ENCODE measurements around the gene ZNF407. TPM values are rescaled to one million over a fixed set of nuclear protein-coding genes. Genes with fewer than 3 reads are reported as not detected.

Gene ZNF407
- total RNA-seq, 1 donor from 2014 or later = 14.2 TPM

DNA sequence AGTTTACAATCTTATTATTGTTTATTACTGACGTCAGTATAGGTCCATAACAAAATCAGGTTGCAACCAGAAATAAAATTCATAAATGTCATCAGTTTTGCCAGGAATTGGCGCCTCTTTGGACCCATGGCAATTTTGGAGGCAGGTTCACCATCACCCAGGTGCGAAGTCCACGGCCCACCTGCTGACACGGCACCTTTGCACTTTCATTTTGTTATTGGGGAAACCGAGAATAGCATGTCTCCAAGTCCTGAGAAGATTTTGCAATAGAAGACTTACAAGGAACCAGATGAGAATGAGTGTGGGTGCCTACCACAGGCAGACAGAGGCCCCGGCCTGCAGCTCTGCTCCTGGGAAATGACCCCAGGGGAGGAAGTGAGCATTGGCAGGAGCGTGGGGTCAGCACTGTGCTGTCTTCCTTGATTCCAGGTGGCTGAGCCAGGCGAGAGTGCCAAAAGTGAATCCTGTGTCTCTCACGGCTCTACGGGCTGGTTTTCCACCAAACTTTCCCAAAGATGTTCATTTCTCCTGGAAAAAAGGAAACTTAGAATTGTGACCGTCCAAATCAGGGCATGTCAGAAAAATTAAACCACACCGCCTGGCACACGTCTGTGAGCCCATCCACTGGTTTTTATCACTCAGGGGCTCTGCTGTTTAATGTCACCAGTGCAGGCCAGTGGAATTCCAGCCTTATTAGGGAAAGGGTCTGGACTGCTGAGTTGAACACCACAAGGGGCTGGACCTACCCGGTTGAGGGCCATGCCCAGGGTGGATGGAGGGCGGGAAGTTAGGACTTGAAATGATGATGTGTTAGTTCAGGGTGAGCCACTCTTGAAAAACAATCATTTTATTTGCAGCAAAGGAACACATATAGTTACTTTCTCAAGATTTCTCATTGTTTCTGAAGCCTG lies 514.8 kb downstream of the ZNF407 start:
- no peaks in the 10 kb centered on the region for H3K9me3 Mint-ChIP-seq (ENCODE audit: unreplicated experiment)
- H3K27me3 Mint-ChIP-seq (ENCODE audit: unreplicated experiment) = peaks cover 2% of the 10 kb centered on the region
- no peak overlapping the region for H3K4me3 Mint-ChIP-seq (ENCODE audit: unreplicated experiment)
- no peaks in the 10 kb centered on the region for H3K36me3 Mint-ChIP-seq (ENCODE audit: unreplicated experiment)
- no peak overlapping the region for H3K27ac Mint-ChIP-seq (ENCODE audit: unreplicated experiment)
- H3K4me1 Mint-ChIP-seq (ENCODE audit: unreplicated experiment) = no peaks in the 10 kb centered on the region
- TF ChIP-seq, protein P1, sequence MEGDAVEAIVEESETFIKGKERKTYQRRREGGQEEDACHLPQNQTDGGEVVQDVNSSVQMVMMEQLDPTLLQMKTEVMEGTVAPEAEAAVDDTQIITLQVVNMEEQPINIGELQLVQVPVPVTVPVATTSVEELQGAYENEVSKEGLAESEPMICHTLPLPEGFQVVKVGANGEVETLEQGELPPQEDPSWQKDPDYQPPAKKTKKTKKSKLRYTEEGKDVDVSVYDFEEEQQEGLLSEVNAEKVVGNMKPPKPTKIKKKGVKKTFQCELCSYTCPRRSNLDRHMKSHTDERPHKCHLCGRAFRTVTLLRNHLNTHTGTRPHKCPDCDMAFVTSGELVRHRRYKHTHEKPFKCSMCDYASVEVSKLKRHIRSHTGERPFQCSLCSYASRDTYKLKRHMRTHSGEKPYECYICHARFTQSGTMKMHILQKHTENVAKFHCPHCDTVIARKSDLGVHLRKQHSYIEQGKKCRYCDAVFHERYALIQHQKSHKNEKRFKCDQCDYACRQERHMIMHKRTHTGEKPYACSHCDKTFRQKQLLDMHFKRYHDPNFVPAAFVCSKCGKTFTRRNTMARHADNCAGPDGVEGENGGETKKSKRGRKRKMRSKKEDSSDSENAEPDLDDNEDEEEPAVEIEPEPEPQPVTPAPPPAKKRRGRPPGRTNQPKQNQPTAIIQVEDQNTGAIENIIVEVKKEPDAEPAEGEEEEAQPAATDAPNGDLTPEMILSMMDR (IDR thresholded peaks at IDR 0.05) = no peak
- peak; percentile 38 for DNase-seq (ENCODE audit: extremely low spot score, unreplicated experiment)

DNA sequence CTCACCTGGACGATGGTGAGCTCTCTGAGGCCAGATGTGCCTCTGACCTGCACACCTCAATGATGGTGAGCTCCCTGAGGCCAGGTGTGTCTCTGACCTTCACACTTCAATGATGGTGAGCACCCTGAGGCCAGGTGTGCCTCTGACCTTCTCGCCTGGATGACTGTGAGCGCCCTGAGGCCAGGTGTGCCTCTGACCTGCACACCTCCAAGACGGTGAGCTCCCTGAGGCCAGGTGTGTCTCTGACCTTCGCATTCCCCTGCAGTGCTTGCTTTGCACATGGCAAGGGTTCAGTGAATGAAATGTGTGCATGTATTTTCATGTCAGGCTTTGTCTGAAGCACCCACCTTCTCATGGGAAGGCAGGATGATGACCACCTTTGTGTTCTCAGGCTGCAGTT lies 515.8 kb downstream of the ZNF407 start:
- DNase-seq (ENCODE audit: extremely low spot score, unreplicated experiment) = peak; percentile 38
- Mint-ChIP-seq H3K4me1 (ENCODE audit: unreplicated experiment) (no peaks in the 10 kb centered on the region), H3K36me3 (ENCODE audit: unreplicated experiment) (no peaks in the 10 kb centered on the region), H3K4me3 (ENCODE audit: unreplicated experiment) (no peak overlapping the region), H3K27me3 (ENCODE audit: unreplicated experiment) (peaks cover 3% of the 10 kb centered on the region), H3K27ac (ENCODE audit: unreplicated experiment) (no peak overlapping the region), H3K9me3 (ENCODE audit: unreplicated experiment) (no peaks in the 10 kb centered on the region)
- TF ChIP-seq, protein P1 (IDR thresholded peaks at IDR 0.05) = no peak

DNA sequence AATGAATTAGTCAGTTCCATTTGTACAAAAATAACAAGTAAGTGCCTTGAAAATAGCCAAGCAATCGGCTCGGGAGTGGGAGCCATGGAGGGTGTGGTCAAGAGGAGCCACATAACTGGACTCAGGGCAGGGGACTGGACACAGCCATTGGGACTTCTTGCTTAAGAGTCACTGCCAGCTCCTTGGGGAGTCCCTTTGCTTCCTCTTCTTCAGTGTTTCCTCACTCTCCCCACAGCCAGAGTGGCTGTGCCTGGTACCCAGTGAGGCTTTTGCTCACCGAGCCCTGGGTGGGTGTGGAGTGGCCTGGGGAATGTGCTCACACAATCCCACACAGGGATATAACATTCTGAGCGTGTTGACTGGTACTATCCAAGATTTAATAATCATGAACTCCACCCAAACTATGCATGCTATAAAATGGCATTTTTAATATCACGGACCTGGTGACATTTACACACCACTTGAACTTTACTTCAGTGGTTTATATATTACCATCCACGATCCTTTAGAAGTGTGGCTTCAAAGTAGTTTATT lies 516.6 kb downstream of the ZNF407 start:
- Mint-ChIP-seq H3K9me3 (ENCODE audit: unreplicated experiment) (no peaks in the 10 kb centered on the region), H3K4me1 (ENCODE audit: unreplicated experiment) (no peaks in the 10 kb centered on the region), H3K27me3 (ENCODE audit: unreplicated experiment) (peaks cover 3% of the 10 kb centered on the region), H3K27ac (ENCODE audit: unreplicated experiment) (no peak overlapping the region), H3K4me3 (ENCODE audit: unreplicated experiment) (no peak overlapping the region), H3K36me3 (ENCODE audit: unreplicated experiment) (no peaks in the 10 kb centered on the region)
- TF ChIP-seq, protein P1 (IDR thresholded peaks at IDR 0.05) = no peak
- peak; percentile 70 for DNase-seq (ENCODE audit: extremely low spot score, unreplicated experiment)

Other genes with a start within 250 kb of the ZNF407 start
- gene DIPK1C, start 140.6 kb upstream of the ZNF407 start, total RNA-seq = not detected in 2 replicates
- 75.2 and 78.8 TPM in 2 replicates for gene CNDP2, start 101.5 kb upstream of the ZNF407 start, total RNA-seq
- gene CNDP1, start 63.4 kb upstream of the ZNF407 start, total RNA-seq = not detected in 2 replicates